Measurements from ENCODE around the gene LPCAT3.
"Not testable (repeated sequence)": the region's sequence is repeated elsewhere in the genome, so short reads cannot be mapped to it uniquely, and the experiment has no call there.

LPCAT3 gene

DNA sequence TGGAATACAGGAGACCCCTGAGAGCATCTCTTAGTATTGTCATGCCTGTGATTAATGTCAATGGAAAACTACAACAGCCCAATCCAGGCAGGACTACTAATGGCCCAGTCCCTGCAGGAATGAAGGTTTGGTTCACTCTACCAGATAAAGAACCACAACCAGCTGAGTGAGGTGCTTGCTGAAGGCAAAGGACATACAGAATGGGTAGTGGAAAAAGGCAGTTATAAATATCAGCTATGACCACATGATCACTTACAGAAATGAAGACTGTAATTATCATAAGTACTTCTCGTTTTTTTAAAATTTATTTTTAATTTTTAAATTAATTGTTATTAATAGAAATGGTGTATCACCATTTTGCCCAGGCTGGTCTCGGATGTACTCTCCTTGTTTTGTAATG is 17.2 kb upstream of the LPCAT3 start:
- no peak for DNase-seq

DNA sequence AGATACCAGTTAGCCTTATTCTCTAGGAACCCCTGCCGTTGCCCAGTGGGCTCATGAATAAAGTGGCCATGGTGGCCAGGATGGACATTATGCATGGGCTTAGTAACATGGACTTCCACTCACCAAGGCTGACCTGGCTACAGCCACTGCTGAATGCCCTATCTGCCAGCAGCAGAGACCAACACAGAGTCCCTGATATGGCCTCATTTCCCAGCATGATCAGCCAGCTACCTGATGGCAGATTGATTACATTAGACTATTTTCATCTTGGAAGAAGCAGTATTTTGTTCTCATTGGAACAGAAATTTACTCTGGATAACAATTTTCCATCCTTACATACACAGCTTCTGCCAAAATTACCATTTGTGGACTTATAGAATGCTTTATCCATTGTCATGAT is 16.2 kb upstream of the LPCAT3 start:
- DNase-seq = no peak

DNA sequence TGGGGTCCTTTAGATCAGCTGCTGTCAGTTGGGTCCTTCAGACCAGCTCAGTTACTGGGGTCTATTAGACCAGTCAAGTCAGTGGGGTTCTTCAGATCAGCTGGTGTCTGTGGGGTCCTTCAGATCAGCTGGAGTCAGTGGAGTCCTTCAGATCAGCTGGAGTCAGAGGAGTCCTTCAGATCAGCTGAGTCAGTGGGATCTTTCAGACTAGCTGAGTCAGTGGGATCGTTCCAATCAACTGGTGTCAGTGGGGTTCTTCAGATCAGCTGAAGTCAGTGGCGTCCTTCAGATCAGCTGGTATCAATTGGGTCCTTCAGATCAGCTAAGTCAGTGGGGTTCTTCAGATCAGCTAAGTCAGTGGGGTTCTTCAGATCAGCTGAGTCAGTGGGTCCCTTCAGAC is 14.7 kb upstream of the LPCAT3 start:
- DNase-seq = no peak

DNA sequence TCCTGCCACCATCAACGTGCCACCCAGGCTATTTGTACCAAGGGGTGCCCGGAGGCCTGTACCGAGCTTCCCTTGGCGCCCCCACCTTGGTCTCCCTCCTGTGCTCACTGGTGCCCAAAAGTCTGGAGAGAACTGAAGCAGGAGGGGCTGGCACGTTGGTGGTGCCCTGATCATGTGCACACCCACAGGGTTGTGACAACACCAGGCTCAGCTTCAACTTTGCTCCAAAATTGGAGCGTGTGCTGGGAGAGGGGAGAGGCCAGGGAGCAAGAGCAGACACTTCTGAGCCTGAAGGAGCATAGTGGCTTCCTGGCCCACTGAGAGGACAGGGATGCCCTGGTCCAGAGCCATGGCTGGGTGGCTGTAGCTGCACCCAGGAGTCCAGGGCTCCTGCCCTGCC is 13.0 kb upstream of the LPCAT3 start:
- DNase-seq = no peak

DNA sequence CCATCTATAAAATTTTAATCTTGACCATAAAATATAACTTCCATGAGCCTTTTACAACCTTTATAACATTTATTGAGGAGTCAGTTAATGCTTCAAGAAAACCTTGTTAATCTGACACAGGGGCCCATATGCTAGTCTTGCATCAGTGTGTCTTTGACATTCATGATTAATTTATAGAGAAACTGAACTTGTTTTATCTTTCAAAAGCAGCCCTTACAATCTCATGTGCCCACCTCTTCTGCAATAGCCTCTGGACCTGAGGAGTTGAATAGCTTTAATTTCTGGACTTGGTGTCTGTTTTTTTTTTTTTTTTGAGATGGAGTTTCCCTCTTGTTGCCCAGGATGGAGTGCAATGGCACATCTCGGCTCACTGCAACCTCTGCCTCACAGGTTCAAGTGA is 8.6 kb upstream of the LPCAT3 start:
- no peak for DNase-seq

DNA sequence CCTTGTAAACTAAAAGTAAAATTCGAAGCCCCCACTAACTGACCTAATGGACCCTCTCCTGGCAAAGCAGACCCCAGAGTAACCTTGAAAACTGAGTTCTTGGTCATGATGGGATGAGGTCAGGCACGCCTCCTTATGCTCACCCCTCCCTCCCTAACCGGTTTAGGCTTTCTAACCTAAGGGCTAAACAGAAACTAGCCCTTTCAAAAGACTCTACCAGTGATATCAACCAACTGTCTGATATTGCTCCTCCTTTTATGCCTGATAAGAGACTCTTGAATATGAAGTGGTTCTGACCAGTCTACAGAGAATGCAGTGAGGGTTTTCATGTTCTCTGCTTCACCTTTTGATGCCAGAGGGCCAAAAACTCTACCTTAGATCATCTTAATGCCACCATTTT is 4.8 kb upstream of the LPCAT3 start:
- no peak for DNase-seq

DNA sequence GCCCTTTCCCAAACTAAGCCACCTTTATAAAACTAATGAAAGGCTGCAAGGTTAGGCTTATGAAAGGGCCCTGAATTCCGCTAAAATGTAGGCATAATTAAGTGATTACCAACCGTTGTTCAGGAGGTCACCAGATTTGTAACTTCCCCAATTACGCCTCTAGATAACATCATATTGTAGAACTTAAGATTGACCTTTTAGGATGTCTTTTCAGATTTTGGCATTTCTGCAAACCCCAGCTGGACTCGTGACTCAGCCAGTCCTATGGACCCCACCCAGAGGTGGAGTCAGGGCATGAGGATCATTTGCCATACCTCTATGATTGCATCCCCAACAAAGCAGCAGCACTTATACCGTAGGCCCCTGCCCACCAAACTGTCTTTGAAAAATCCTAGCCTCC is 3.7 kb upstream of the LPCAT3 start:
- no peak for DNase-seq

DNA sequence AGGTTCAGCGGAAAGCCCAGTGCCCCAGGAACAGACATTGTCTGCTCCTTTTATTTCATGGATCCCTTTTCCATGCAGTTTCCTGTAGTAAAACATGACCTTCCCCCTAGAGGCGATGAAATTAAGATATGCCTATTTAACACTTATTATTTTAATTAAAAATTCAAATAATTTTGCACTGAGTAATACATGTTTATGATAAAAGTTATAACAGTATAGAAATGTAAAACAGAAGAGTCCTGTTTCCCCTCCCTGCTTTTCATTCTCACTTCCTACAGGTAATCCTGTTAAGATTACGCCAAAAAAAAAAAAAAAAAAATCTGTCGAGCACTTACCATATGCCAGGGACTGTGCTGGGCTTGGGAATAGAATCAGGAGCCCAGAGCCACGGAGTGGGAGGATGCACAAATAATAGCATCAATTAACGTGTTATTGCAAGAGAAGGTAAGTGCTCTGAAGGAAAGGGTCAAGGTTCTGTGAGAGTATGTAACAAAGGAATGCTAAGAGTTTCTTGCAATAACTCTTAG is 830 bp upstream of the LPCAT3 start:
- no peak for DNase-seq

DNA sequence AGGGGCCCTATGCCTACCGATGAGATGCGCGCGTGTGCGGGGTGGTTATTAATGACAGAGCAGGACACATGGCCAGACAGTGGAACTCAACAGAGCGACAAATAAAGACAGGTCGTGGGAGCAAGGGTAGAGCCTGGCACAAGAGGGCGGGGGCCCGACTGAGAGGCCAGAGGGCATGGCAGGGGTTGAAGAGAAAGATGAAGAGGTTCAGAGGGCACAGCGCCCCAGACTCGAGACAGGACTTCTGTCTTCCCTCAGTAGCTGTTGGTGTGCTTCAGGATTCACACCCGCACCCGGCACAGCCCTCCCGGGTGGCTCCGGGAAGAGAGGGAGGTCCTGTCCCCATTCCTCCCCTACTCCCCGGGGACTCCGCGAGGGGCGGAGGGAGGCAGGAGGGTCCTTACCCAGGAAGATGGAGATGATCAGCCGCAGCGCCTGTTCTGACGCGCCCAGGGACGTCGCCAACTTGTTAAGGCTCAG is 366 bp downstream of the LPCAT3 start:
- DNase-seq = no peak

DNA sequence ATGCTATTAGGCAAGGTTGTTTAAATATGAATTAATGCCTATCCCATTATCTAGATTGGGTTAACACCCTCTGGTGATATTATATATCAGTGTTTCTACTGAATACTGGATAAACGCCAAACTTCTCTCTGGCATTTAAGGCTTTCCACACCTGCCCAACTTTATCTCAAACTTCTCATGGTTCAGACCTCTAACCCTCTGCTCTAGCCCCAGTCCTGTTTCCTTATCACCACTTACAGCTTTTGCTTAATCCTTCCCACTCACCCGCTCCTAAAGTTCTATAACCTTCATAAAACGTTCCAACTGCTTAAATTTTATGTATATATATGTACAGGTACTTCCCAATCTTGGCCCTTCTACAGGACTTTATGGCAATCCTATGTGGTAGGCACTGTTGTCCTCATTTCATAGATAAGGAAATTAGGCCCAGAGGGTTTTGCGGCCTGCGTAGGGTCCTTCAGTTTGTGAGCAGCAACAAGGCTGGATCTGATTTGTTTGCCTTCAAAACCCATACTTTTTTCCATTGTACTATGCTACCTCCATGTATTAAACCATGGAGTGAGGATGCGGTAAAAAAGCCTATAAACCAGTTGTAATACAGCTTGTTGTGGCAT is 1.2 kb downstream of the LPCAT3 start:
- no peak for DNase-seq

DNA sequence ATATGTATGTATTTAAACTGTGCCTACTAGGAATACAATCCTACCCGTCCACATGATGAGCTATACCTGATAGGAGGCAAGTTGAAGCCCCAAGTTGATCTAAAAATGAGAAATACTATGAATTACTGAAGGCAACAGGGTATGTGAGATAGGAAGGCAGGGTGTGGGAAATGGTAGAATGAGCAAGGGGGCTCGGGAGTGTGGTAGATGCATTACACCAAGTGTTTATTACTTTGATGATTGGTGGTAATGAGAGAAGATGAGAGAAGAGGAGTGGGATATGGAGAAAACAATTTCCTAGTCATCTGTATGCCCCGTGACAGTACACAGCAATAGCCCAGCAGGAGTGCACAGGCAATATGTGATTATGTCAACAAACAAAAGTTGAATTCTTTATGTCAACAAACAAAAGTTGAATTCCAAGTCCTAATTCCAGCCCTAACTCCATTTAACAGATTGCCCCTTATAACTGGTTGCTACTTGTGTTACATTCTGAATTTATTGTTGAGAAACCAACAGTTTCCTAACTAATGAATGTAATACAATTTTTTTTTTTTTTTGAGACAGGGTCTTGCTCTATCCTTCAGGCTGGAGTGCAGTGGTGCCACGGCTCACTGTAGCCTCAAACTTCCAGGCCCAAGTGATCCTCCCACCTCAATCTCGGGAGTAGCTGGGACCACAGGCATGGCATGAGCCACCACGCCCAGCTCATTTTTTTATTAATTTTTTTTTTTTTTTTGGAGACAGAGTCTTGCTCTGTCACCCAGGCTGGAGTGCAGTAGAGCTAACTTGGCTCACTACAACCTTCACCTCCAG is 2.5 kb downstream of the LPCAT3 start:
- no peak for DNase-seq

DNA sequence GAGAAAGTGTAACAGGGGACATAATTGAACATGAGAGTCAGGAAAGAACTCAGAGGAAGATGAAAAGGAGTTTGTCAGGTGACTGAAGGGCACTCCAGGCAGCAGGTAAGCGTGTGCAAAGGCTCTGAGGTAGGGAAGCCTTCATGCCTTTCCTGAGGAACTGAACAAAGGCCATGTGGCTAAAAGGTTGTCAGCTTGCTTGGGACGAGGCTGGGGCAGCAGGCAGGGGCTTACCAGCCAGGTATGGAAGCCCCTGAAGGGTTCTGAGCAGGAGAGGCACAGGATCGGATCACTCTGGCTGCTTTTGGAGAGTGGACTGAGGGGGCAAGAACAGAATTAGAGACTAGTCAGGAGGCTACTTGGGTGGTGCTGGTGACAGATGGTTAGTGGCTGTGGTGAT is 5.2 kb downstream of the LPCAT3 start:
- DNase-seq = no peak

DNA sequence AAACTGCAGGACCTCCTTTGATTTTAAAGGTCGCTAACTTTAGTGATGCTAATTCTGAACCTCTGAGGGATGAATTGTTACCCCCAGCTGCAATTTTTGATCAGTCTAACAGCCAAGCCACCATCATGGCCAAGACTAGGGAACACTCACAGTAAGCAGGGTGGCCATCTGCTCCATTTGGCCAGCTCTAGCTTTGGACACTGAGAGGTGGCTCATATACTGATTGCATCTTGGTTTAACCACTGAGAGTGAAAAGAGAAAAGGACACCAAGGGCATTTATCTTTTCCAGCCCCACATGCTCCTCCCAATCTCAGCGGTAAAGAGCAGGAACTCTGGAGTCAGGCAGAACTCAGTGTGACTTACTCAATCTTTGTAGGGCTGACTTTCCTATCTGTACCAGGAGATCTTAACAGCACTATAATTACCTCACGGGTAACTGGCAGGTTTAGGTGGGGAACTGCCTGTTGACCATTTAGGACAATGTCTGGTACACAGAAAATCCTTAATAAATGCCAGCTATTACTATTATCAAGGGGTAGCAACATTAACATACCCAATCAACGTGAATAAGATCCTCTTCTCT is 6.2 kb downstream of the LPCAT3 start:
- no peak for DNase-seq

DNA sequence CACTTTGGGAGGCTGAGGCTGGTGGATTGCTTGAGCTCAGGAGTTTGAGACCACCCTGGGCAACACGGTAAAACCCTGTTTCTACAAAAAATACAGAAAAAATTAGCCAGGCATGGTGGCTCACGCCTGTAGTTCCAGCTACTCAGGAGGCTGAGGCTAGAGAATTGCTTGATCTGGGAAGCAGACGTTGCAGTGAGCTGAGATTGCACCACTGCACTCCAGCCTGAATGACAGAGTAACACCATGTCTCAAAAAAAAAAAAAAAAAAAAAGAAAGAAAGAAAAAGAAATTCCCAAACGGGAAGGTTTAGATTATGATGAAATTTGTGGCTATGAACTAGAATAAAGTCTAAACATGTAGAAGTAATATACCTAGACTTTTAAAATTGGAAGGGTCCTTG is 6.9 kb downstream of the LPCAT3 start:
- DNase-seq = not testable (repeated sequence)

DNA sequence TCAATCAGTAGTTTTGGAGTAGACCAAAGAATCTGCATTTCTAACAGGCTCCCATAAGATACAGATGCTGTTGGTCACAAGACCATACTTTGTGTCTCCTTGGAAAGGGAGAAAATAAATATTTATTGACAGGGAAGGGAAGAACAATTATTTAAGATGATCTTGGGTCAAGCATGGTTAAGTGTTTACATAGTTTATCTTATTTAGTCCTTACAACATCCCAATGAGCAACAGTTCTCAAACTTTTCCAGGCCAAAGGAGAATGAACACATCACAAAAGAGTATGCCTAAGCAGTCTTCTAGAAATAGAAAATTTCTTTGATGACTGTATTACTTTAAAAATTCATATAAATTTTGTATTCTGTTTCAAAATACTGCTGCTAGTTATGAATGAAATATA is 8.8 kb downstream of the LPCAT3 start:
- no peak for DNase-seq

DNA sequence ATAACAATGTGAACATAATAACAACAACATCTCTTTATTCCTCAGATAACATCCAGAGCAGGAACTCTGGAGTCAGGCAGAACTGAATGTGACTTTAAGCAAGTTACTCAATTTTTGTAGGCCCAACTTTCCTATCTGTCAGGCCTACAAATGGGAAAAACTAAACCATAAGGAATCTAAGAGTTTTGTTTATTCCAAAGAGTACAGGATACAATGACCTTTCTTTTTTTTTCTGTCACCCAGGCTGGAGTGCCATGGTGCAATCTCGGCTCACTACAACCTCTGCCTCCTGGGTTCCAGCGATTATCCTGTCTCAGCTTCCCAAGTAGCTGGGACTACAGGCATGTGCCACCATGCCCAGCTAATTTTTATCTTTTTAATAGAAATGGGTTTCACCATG is 9.4 kb downstream of the LPCAT3 start:
- no peak for DNase-seq

DNA sequence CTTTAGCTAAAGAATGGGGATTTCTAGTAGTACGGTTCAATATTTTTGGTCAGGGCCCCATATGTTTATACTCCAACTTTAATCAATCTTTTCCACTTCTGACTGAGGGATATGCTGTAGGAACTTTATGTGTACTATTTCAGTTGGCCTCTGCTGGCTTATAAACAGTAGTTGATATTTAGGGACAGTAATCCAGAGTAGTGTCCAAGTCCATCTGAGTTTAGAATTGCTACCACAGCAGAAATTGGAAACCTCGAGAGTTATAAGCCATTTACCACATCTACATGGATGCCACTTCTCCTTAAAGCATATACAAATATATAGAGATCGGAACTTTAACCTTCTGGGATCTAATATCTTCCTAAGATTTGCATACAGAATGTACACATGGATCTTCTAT is 11.6 kb downstream of the LPCAT3 start:
- no peak for DNase-seq

DNA sequence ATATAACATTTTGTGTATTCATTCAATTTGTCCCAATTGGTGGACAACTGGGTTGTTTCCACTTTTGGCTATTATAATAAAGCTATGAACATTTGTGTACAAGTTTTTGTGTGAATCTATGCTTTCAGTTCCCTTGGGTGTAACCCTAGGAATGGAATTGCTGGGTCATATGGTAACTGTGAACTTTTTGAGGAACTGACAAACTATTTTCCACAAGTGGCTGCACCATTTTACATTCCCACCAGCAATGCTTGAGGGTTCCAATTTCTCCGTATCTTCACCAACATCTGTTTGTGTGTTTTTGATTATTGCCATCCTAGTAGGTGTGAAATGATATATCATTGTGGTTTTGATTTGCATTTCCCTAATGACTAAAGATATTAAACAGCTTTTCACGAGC is 13.0 kb downstream of the LPCAT3 start:
- DNase-seq = no peak

DNA sequence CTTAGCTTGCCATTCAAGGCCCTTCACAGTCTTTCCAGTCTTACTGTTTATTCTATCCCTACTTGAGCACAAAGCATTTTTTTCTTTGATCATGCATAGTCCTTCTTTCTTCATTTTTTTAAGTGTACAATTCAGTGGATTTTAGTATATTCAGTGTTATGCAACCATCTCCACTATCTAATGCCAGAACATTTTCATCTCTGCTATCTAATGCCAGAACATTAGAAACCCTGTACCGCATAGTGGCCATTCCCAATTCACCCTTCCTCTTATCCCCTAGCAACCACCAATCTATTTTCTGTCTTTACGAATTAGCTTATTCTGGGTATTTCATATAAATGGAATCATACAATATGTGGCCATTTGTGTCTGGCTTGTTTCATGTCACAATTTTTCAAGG is 13.4 kb downstream of the LPCAT3 start:
- DNase-seq = no peak

DNA sequence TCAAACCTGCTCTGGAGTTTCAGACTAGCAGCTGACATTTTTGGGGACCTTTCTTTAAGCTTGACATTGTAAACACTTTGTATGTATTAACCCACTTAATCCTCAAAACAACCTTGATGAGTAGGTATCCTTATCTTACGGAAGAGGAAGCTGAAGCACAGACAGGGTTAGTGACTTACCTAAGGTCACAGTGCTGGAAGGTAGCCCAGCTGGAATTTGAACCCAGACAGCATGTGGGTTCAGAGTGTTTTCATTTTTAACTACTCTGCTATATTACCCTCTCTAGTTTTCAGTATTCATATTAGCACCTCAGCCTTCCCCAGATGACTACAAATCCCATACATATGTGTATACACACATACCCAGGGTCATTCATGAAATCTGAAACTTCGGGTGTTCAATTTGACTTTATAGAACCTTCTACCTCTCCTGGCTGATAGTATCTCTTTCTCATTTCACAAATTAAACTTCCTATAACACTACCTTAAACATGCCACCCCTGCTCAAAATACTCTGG is 13.9 kb downstream of the LPCAT3 start:
- DNase-seq = no peak

DNA sequence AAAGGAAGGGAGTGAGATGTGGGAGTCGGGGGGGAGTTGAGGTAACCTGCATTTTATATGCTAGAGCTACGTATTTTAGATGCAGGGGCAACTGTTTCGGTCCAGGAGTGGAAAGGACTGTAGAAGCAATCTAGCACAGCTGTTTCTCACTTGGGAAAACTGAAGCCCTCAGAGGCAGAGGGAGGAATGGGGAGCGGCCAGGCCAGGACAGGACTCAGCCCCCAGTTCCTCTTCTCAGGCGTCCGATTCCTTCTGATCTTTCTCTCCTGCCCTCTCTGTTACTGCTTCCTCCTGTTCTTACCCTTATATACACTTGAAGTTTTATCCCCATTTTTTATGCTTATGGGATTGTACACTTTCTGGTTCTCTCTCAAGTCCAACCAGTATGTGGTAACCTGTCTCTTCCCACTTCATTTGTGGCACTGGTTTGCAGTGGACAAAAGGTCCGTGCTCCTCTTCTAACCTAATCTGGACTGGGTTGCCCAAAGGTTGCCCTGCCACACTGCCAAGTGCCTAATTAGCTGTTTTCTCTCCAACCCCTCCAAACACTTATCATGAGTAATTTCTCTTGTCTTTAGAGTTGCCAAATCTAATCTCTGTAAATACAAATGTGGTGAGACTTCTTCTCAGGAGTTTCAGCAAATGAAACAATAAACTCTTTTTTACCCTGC is 16.2 kb downstream of the LPCAT3 start:
- DNase-seq = no peak

DNA sequence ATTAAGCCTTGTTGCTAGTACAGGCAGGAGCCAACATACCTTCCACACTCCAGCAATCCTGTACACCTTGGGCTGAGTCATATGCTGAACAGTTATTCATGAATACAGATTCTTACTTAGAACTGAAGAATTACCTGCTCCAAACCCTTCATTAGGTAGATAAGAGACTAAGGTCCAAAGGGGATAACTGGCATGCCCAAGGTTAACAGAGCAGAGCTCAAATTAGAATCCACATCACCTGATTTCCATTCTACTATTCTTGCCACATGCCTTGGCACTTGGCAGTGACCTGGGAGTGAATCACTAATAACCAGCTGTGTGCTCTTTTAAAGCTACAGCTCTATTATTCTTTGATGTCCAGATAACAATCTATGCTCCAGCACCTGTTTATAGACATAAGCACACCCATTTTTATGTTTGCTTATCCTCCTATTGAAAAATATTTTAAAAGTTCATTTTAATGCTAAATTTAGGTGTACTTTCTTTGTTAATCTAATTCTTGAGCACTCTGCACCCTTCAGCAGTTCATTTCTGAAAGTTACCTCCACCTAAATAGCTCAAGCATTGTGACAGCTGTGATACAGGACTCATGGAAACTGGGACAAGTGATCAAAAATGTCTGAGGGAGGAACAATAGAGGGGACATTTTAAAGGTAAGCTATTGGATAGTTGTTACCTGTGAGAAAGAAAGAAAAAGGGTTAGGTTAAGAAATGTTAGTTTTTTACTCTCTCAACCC is 19.4 kb downstream of the LPCAT3 start:
- no peak for DNase-seq

DNA sequence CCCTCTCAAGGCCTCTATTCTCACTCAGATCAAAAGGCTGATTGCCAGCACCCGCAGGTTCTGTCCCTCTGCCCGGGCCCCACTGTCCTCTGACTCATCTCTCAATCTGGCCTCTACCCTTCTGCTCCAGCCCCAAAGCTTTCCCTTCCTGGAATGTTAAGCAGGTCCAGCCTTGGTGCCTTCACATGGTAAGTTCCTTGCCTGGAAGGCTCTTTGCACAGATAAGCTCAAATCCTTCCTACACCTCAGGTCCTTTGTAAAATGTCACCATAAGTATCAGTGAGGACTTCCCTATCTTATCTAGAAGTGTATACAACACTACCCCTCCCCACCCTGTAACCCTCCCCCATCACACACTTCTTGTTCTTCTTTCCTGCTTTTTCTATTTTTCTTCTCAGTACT is 22.2 kb downstream of the LPCAT3 start:
- DNase-seq = no peak

Measured in stimulated activated naive CD4-positive, alpha-beta T cell treated with Interleukin-2 at 50 U/mL for 16 hours (primary cell).